Transverse colon (tissue), 4 donors: Measurements from ENCODE around the gene PLCB1. TPM values are rescaled to one million over a fixed set of nuclear protein-coding genes. Genes with fewer than 3 reads are reported as not detected.

Experiments
- DNase-seq: peaks from one replicate; pipeline ENCODE4 v3.0.0-alpha.2; 2019
- H3K27ac ChIP-seq, 4 donors: fragments of 200-600 bp; sonication (generic); 2 replicates each; pipeline ENCODE4 v1.5.1; 2016 to 2018; ENCODE audit warnings: inconsistent platforms in 4 of 4
- H3K27me3 ChIP-seq: fragments of 200-600 bp; sonication (generic); 2 replicates; pipeline ENCODE4 v1.5.1; 2017; ENCODE audit warnings: inconsistent platforms
- H3K36me3 ChIP-seq, 4 donors: fragments of 200-600 bp; sonication (generic); 2 replicates each; pipeline ENCODE4 v1.5.1; 2017 to 2019; ENCODE audit warnings: inconsistent platforms in 4 of 4
- H3K4me1 ChIP-seq, 4 donors: fragments of 200-600 bp; sonication (generic); 2 replicates each; pipeline ENCODE4 v1.5.1; 2017 to 2020; ENCODE audit warnings: inconsistent platforms in 4 of 4
- H3K4me3 ChIP-seq, 4 donors: fragments of 200-600 bp; sonication (generic); 1 replicate in 1 of 4; 2 replicates in 3 of 4; pipeline versions ENCODE4 v1.5.1 to v1.6.1; 2017 to 2019; ENCODE audit warnings: inconsistent platforms in 4 of 4
- H3K9me3 ChIP-seq, 2 donors: fragments of 200-600 bp; sonication (generic); 2 replicates each; pipeline ENCODE4 v1.5.1; 2017 to 2019; ENCODE audit warnings: inconsistent platforms in 2 of 2
- EP300 ChIP-seq: sonication (generic); formaldehyde crosslinking; IDR thresholded peaks from one replicate; pipeline ENCODE4 v1.6.1; 2017; ENCODE audit warnings: antibody characterized with exemption, low read depth
- POLR2A ChIP-seq: fragments of 450-650 bp; IDR thresholded peaks from one replicate; pipeline ENCODE4 v1.6.1; 2016; ENCODE audit warnings: antibody characterized with exemption, mild to moderate bottlenecking, moderate library complexity
- POLR2AphosphoS5 ChIP-seq, 3 donors: sonication (generic); formaldehyde crosslinking; IDR thresholded peaks; one replicate each; pipeline ENCODE4 v1.6.1; 2016; ENCODE audit warnings: antibody characterized with exemption in 3 of 3
- WGBS, 2 donors: methylation state at CpG; one replicate each; pipeline ENCODE4 v1.1.5; 2018; ENCODE audit warnings: low coverage in 1 of 2; 5-methylcytosine and 5-hydroxymethylcytosine counted together
- in situ Hi-C, 4 donors: fragments of 200-750 bp; cut with MboI; loops; one replicate each; pipeline versions ENCODE4 v1.15.0 to v1.15.1; 2017; ENCODE audit warnings: low sequenced_read_pairs in 3 of 4, low pct_ligation_motif_present in 1 of 4, low pct_unique_long_range_greater_than_20kb in 1 of 4
- intact Hi-C: fragments of 100-400 bp; cut with DNase I; formaldehyde crosslinking; loops from one replicate; pipeline ENCODE4 v1.15.1; 2023; ENCODE audit warnings: low total_unique reads
- total RNA-seq, 4 donors: library from RNA; depleted of rRNA; stranded (reverse); fragments of >200 nt; gene quantifications; one replicate each; pipeline ENCODE4 v1.1.0, GENCODE V29; 2016
- TF ChIP-seq, protein P1 (sequence below), 5 experiments: fragments of 200-600 bp in 3 of 5; fragments of 450-650 bp in 2 of 5; sonication (generic) in 3 of 5; IDR thresholded peaks; 1 replicate in 2 of 5; 2 replicates in 3 of 5; pipeline ENCODE4 v1.5.1; 2016 to 2017; ENCODE audit warnings: antibody characterized with exemption in 5 of 5, inconsistent platforms in 3 of 5, mild to moderate bottlenecking in 2 of 5, moderate library complexity in 1 of 5

The PLCB1 gene
- total RNA-seq, 4 donors from 2014 or later, result 13.1 to 18.6 (median 15.8) TPM

DNA sequence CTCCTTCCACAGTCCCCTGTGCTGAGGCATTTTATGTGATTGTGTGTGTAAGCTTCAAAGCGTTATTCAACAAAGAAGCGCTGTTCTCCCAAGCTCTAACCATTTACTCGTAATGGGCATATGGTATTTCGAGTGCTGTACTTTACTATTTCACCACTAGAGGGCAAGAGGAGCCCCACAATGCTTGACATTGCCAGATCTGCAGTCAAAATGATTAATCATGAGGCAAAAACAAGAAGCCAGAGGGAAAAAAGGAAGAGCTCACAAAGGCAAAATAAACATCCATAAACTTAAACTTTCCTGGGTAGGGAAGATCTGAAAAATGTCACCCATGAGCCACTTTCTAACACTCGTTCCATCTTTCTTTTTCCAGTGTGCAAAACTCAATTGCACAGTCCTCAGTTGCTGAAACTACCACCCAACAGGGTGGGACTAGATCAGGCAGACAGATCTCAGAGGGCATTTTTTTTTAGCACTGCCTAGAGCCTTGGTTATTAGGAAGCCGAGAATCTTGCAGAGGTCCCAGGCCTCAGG is 721.8 kb downstream of the PLCB1 start:
- TF ChIP-seq, protein P1, sequence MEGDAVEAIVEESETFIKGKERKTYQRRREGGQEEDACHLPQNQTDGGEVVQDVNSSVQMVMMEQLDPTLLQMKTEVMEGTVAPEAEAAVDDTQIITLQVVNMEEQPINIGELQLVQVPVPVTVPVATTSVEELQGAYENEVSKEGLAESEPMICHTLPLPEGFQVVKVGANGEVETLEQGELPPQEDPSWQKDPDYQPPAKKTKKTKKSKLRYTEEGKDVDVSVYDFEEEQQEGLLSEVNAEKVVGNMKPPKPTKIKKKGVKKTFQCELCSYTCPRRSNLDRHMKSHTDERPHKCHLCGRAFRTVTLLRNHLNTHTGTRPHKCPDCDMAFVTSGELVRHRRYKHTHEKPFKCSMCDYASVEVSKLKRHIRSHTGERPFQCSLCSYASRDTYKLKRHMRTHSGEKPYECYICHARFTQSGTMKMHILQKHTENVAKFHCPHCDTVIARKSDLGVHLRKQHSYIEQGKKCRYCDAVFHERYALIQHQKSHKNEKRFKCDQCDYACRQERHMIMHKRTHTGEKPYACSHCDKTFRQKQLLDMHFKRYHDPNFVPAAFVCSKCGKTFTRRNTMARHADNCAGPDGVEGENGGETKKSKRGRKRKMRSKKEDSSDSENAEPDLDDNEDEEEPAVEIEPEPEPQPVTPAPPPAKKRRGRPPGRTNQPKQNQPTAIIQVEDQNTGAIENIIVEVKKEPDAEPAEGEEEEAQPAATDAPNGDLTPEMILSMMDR (IDR thresholded peaks at IDR 0.05), result peak; percentile 81 to 89 (median 87)
- peak in 1 of 3 donors; percentile 37 for TF ChIP-seq POLR2AphosphoS5 (IDR thresholded peaks at IDR 0.05)
- no peak for TF ChIP-seq POLR2A
- 12 to 18% methylated on average over 6 of the region's 6 CpGs for WGBS, 2 donors
- Histone ChIP-seq H3K4me1 (peaks cover 0 to 13% (median 0%) of the 10 kb centered on the region in 4 donors), H3K27me3 (no peaks in the 10 kb centered on the region), H3K27ac (peak overlapping the region; percentile 32 to 64 (median 42)), H3K36me3 (no peaks in the 10 kb centered on the region), H3K9me3 (no peaks in the 10 kb centered on the region), H3K4me3 (no peak overlapping the region)
- in situ Hi-C loops, result loop anchor here in 3 of 4 donors (10.0 to 25.0 kb wide), 2 partner anchors 508 to 511 kb away; no protein-coding TSS in a partner anchor
- DNase-seq, result no peak
- intact Hi-C loops, result loop anchor here (10.0 kb wide), 2 partner anchors 211 to 511 kb away; partner anchors contain the start of gene PLCB4

DNA sequence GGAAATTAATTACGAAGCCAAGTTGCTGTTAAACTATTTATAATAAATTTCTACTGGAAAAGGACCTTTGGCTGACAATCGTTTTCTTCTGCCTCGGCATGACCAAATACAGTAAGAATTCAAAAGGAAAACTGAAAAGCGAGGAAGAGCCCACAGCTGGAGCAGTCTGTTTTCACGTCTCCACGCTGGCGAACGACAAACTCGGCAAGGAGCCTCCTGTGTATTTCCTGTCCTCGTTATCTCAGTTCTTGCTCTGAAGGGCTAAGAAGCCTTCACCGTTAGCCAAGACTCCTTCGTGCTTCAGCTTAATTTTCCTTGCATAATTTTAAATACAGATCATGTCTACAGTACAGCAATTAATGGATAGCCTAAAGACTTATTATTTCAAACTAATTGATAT is 722.5 kb downstream of the PLCB1 start:
- Histone ChIP-seq H3K27ac (peak overlapping the region; percentile 32 to 64 (median 42)), H3K4me3 (no peak overlapping the region), H3K9me3 (no peaks in the 10 kb centered on the region), H3K4me1 (peaks cover 0 to 13% (median 0%) of the 10 kb centered on the region in 4 donors), H3K36me3 (no peaks in the 10 kb centered on the region), H3K27me3 (no peaks in the 10 kb centered on the region)
- 60 to 62% methylated on average over 12 of the region's 12 CpGs for WGBS, 2 donors
- no peak for TF ChIP-seq EP300
- no peak for TF ChIP-seq POLR2A
- TF ChIP-seq, protein P1 (IDR thresholded peaks at IDR 0.05), result no peak
- intact Hi-C loops, result loop anchor here (10.0 kb wide), 2 partner anchors 210 to 510 kb away; partner anchors contain the start of gene PLCB4
- DNase-seq, result peak; percentile 12
- in situ Hi-C loops, result loop anchor here in 3 of 4 donors (10.0 to 25.0 kb wide), 2 partner anchors 508 to 510 kb away; no protein-coding TSS in a partner anchor

DNA sequence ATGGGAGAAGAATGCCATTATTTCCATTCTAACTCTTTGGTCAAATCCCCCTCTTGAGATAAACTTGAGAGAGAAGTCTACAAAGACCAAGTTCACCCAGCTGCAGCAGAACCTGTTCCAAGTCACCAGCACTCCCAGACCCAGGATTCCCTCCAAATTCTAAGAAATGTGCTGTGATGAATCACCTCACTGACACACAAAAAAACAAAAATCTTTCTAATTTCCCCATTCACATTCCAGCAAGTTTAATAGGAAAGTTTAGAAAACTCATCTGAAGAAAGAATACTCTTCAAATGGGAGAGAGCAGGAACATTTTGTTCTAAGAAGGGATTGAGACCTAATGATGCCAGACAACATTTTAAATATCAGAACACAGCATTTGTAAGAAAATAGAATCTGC is 723.2 kb downstream of the PLCB1 start:
- TF ChIP-seq POLR2AphosphoS5 (IDR thresholded peaks at IDR 0.05), result peak in 1 of 3 donors; percentile 35
- TF ChIP-seq EP300, result no peak
- TF ChIP-seq POLR2A, result no peak
- TF ChIP-seq, protein P1 (IDR thresholded peaks at IDR 0.05), result no peak
- peaks cover 0 to 13% (median 0%) of the 10 kb centered on the region in 4 donors for H3K4me1 ChIP-seq
- intact Hi-C loops, result loop anchor here (10.0 kb wide), 2 partner anchors 209 to 509 kb away; partner anchors contain the start of gene PLCB4
- H3K4me3 ChIP-seq, result no peak overlapping the region
- H3K36me3 ChIP-seq, result no peaks in the 10 kb centered on the region
- H3K9me3 ChIP-seq, result no peaks in the 10 kb centered on the region
- no peak for DNase-seq
- no peaks in the 10 kb centered on the region for H3K27me3 ChIP-seq
- H3K27ac ChIP-seq, result peak overlapping the region in 3 of 4 donors; percentile 36 to 64 (median 49)
- in situ Hi-C loops, result loop anchor here in 3 of 4 donors (10.0 to 25.0 kb wide), 2 partner anchors 507 to 509 kb away; no protein-coding TSS in a partner anchor

DNA sequence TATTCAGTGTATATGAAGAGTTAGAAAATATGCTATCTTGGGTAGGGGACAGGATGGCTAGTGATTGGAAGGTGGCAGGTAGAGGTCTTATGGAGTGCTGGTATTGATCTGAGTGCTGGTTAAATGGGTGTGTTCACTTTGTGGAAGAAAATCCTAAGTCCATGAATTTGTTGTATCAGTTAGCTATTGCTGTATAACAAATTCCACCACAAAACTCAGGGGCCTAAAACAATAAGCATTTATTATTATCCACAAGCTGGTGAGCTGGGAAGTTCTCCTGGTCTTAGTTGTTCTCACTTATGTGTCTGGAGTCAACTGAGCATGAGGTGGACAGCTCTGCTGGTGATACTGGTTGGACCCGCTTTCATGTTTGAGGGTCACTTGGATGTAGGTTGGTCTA is 724.6 kb downstream of the PLCB1 start:
- peaks cover 0 to 13% (median 0%) of the 10 kb centered on the region in 4 donors for H3K4me1 ChIP-seq
- TF ChIP-seq POLR2A (no peak), POLR2AphosphoS5 (IDR thresholded peaks at IDR 0.05) (no peak), EP300 (no peak)
- TF ChIP-seq, protein P1 (IDR thresholded peaks at IDR 0.05), result no peak
- no peak overlapping the region for H3K27ac ChIP-seq
- no peaks in the 10 kb centered on the region for H3K27me3 ChIP-seq
- intact Hi-C loops (loop anchor here (10.0 kb wide), 2 partner anchors 208 to 508 kb away; partner anchors contain the start of gene PLCB4), in situ Hi-C loops (loop anchor here in 3 of 4 donors (10.0 to 25.0 kb wide), 2 partner anchors 506 to 508 kb away; no protein-coding TSS in a partner anchor)
- no peak overlapping the region for H3K4me3 ChIP-seq
- DNase-seq, result no peak
- WGBS, 2 donors, result 94% methylated on average over 1 of the region's 1 CpG; no CpG with 5 or more reads in 1 of the 2 donors
- no peaks in the 10 kb centered on the region for H3K36me3 ChIP-seq
- H3K9me3 ChIP-seq, result no peaks in the 10 kb centered on the region
